ENCODE measurements around the gene ING3.

Gene ING3

DNA sequence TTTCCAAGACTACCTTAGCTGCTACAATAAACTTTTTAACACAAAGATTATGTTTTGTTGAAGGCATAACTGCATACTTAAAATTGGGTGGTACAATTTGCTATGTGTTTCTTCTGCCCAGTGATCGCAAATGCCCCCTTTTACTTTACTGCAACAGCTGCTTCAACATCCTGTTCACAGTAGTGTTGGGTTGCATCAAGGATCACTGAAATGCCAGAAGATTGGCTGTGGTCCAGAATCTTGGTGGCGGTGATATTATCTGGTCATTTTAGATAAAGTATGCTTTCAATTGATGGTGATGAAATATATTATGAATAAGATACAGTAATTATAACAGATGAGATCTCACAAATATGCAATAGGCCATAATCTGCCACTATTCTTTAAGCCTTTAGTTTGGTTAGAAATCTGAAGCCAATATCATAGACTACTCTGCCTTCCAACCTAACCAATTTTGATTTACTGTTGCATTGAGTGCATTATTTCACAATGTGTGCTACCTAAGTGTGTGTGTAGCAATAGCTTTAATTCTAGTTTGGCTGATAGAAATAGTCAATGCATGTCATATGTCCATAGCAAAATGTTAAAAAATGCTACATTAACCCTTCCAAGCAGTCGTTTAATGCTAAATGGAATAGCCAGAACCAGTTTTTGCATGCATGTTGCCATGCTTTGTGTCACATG, 29.8 kb upstream of the ING3 start:
- no peak for DNase-seq (ENCODE audit: low read depth)

DNA sequence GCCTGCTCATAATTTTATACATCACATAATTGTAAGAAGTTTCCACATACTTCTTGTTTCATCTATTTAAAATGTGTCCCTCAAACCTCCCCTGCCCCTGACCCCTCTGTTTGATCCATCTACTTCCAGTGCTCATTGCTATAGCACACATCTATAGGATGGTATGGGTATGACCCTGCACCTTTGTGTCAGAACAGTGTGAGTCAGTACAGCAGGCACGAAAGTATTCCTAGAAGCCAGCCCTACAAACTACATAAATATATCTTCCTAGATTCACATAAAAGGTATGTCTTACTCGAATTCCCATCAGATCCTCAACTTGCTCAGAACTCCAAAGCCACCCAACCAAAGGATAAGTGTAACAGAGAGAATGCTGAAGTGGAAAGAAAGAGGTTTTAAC, 25.7 kb upstream of the ING3 start:
- TF ChIP-seq, protein P1, sequence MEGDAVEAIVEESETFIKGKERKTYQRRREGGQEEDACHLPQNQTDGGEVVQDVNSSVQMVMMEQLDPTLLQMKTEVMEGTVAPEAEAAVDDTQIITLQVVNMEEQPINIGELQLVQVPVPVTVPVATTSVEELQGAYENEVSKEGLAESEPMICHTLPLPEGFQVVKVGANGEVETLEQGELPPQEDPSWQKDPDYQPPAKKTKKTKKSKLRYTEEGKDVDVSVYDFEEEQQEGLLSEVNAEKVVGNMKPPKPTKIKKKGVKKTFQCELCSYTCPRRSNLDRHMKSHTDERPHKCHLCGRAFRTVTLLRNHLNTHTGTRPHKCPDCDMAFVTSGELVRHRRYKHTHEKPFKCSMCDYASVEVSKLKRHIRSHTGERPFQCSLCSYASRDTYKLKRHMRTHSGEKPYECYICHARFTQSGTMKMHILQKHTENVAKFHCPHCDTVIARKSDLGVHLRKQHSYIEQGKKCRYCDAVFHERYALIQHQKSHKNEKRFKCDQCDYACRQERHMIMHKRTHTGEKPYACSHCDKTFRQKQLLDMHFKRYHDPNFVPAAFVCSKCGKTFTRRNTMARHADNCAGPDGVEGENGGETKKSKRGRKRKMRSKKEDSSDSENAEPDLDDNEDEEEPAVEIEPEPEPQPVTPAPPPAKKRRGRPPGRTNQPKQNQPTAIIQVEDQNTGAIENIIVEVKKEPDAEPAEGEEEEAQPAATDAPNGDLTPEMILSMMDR (conservative IDR thresholded peaks at IDR 0.05; ENCODE audit: control insufficient read depth, insufficient read depth, low read depth, low read length): no peak
- no peak overlapping the region for H3K4me3 ChIP-seq (ENCODE audit: control insufficient read depth, low read depth, low read length)
- DNase-seq (ENCODE audit: low read depth): no peak

More for the DNA sequence above, 29.8 kb upstream of the ING3 start:
- TF ChIP-seq, protein P1 (conservative IDR thresholded peaks at IDR 0.05; ENCODE audit: control insufficient read depth, insufficient read depth, low read depth, low read length): no peak
- no peak overlapping the region for H3K4me3 ChIP-seq (ENCODE audit: control insufficient read depth, low read depth, low read length)

DNA sequence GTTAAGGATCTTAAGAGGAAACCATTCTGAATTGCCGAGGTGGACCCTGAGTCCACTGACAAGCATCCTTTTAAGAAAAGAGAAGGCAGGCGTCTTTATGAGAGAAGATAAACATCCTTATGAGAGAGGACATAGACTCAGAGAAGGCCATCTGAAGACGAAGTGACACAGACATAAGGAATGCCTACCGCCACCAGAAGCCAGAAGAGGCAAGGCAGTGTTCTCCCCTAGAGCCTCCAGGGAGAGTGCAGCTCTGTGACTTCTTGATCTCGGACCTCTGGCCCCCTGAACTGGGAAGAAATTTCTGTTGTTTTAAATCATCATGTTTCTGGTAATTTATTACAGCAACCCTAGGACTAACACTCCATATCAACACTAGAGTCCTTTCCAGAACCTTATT, 25.2 kb upstream of the ING3 start:
- no peak overlapping the region for H3K4me3 ChIP-seq (ENCODE audit: control insufficient read depth, low read depth, low read length)
- no peak for DNase-seq (ENCODE audit: low read depth)
- TF ChIP-seq, protein P1 (conservative IDR thresholded peaks at IDR 0.05; ENCODE audit: control insufficient read depth, insufficient read depth, low read depth, low read length): no peak

DNA sequence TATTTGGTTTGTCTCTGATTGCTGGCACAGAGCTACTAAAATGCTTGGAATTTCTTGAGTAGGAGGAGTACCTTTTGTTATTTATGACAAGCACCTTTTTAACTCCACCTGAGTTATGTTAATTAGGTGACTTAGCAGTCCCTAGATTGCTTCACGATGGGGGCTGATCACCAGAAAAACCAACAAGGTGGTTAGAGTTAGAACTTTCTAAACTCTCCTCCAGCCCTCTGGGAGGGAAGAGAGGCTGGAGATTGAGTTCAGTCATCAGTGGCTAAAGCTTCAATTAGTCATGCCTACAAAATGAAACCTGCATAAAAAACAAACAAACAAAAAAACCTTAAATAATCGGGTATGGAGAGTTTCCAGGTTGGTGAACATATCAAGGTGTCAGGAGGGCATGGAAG, 23.6 kb upstream of the ING3 start:
- TF ChIP-seq, protein P1 (conservative IDR thresholded peaks at IDR 0.05; ENCODE audit: control insufficient read depth, insufficient read depth, low read depth, low read length): no peak
- no peak overlapping the region for H3K4me3 ChIP-seq (ENCODE audit: control insufficient read depth, low read depth, low read length)
- DNase-seq (ENCODE audit: low read depth): no peak

DNA sequence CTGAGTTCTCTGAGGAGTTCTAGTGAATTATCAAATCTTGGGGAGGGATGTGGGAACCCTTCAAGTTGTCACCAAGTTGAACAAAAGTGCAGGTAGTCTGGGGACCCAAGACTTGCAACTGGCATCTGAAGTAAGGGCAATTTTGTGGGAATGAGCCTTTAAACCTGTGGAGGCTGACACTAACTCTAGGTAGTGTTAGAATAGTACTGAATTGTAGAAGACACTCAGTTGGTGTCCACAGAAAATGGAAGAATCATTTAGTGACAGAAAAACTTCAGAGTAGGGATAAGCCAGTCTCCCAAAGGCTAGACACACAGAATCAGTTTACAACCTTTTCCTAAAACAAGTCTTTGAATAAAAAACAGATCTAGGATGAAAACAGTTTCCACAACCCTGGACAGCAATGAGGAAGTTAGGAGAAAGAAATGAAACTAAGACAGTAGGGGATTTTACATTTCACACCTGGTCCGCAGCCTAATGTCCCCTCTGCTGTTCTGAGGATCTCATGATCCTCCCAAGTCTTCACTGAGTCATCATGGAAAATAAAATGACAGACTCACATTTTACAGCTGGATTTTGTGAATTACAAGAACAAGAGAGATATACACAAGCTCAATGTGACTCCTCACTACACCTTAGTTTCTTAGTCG, 23.0 kb upstream of the ING3 start:
- DNase-seq (ENCODE audit: low read depth): no peak

DNA sequence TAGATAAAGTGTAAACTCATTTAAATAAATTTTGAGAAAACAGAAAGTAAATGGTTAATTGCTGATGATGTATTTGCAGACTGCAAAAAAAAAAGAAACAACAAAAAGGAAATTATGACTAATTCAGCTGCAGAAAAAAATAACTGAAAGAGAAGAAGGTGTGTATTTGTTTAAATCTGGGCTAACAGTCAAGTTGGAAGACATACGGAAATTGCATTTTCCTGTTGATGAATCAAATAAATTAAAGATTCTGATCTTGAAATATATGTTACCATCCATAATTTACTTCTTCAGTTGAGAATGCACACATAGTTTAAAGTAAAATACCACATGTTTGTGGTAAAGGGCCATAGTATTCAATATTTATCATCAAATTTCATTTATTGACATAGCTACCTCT, 19.3 kb upstream of the ING3 start:
- peak; percentile 8 for DNase-seq (ENCODE audit: low read depth)
- TF ChIP-seq, protein P1 (conservative IDR thresholded peaks at IDR 0.05; ENCODE audit: control insufficient read depth, insufficient read depth, low read depth, low read length): no peak
- H3K4me3 ChIP-seq (ENCODE audit: control insufficient read depth, low read depth, low read length): no peak overlapping the region

More for the DNA sequence above, 23.0 kb upstream of the ING3 start:
- no peak overlapping the region for H3K4me3 ChIP-seq (ENCODE audit: control insufficient read depth, low read depth, low read length)
- TF ChIP-seq, protein P1 (conservative IDR thresholded peaks at IDR 0.05; ENCODE audit: control insufficient read depth, insufficient read depth, low read depth, low read length): no peak

Measured in fibroblast of mammary gland (primary cell).